Mesothelial cell of epicardium (in vitro differentiated cells): ENCODE data around the gene ASXL1. TPM values are rescaled to one million over a fixed set of nuclear protein-coding genes. Genes with fewer than 3 reads are reported as not detected.
A peak's percentile ranks its signal among the peaks of the same experiment; 100 is the strongest.
"Not testable (repeated sequence)": the region's sequence is repeated elsewhere in the genome, so short reads cannot be mapped to it uniquely, and the experiment has no call there.

ENCODE experiments used
- DNase-seq, 2 experiments: peaks; one replicate each; pipeline ENCODE4 v3.0.0; 2021; ENCODE audit warnings: low spot score in 2 of 2; ENCODE audit not compliant: unreplicated experiment in 2 of 2
- H3K27ac Mint-ChIP-seq: 2 replicates; pipeline ENCODE4 v1.8.0; 2021; ENCODE audit warnings: mixed read lengths
- H3K27me3 Mint-ChIP-seq: 2 replicates; pipeline ENCODE4 v1.8.0; 2021; ENCODE audit warnings: low read depth, mixed read lengths
- H3K36me3 Mint-ChIP-seq: 2 replicates; pipeline ENCODE4 v1.8.0; 2021; ENCODE audit warnings: mixed read lengths
- H3K4me1 Mint-ChIP-seq: 2 replicates; pipeline ENCODE4 v1.8.0; 2021; ENCODE audit warnings: mixed read lengths
- H3K4me3 Mint-ChIP-seq: 2 replicates; pipeline ENCODE4 v1.8.0; 2021; ENCODE audit warnings: mild to moderate bottlenecking, moderate library complexity, mixed read lengths
- H3K9me3 Mint-ChIP-seq: 2 replicates; pipeline ENCODE4 v1.8.0; 2021; ENCODE audit warnings: mixed read lengths
- CTCF ChIP-seq: fragments of 200-600 bp; sonication (generic); IDR thresholded peaks from one replicate; pipeline ENCODE4 v1.5.0; 2021; ENCODE audit warnings: antibody characterized with exemption; ENCODE audit not compliant: unreplicated experiment
- total RNA-seq: library from RNA; stranded (reverse); gene quantifications from 3 replicates; pipeline ENCODE4 v1.2.1, GENCODE V29; 2021

ASXL1 gene
- total RNA-seq, 1 donor from 2014 or later, result 182 TPM

DNA sequence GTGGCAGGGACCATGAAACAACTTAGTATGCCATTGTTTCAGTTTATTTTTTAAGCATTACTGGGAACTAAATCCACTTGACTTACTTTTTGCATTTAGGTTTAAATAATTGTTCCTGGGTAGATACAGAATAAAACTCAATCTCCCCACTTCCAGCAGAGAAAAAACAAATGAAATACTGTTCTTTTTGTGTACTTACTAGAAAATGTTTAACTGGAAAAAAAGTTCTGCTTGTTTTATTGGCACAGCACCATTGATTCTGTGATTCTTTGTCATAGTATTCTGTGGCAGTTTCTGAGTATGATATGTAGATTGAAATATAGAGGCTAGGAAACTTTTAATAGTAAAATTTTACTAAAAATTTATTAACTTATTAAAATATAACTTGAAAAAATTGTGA lies 10.2 kb downstream of the ASXL1 start:
- H3K4me3 Mint-ChIP-seq, result no peak overlapping the region
- H3K27ac Mint-ChIP-seq, result no peak overlapping the region
- no peaks in the 10 kb centered on the region for H3K9me3 Mint-ChIP-seq
- no peaks in the 10 kb centered on the region for H3K27me3 Mint-ChIP-seq
- peaks cover 39% of the 10 kb centered on the region for H3K4me1 Mint-ChIP-seq
- TF ChIP-seq CTCF, result no peak
- DNase-seq, result no peak
- peaks cover 3% of the 10 kb centered on the region for H3K36me3 Mint-ChIP-seq

DNA sequence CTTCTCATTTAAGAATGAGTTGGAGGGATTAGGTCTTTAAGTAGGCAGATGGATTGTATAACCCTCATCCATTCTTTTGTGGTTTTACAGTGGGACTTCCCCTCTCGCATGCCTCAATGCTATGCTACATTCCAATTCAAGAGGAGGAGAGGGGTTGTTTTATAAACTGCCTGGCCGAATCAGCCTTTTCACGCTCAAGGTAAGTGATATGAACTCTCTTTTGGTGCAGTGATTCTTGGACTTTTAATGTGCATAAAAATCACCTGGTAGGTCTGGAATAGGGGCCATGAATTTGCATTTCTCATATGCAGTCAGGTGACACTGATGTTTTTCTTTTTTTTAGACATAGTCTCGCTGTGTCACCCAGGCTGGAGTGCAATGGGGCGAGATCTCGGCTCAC lies 10.8 kb downstream of the ASXL1 start:
- Mint-ChIP-seq H3K4me3 (no peak overlapping the region), H3K27ac (peak overlapping the region; percentile 62), H3K9me3 (no peaks in the 10 kb centered on the region), H3K36me3 (peaks cover 3% of the 10 kb centered on the region), H3K27me3 (no peaks in the 10 kb centered on the region), H3K4me1 (peaks cover 33% of the 10 kb centered on the region)
- DNase-seq, result no peak
- no peak for TF ChIP-seq CTCF

GRCh38 chr20:32370897-32371296 lies 12.8 kb downstream of the ASXL1 start:
- no peaks in the 10 kb centered on the region for H3K9me3 Mint-ChIP-seq
- H3K27ac Mint-ChIP-seq, result no peak overlapping the region
- H3K36me3 Mint-ChIP-seq, result peaks cover 4% of the 10 kb centered on the region
- no peaks in the 10 kb centered on the region for H3K27me3 Mint-ChIP-seq
- no peak overlapping the region for H3K4me3 Mint-ChIP-seq
- TF ChIP-seq CTCF, result no peak
- H3K4me1 Mint-ChIP-seq, result peaks cover 20% of the 10 kb centered on the region
- no peak for DNase-seq

- Mint-ChIP-seq H3K4me3 (no peak overlapping the region), H3K27me3 (no peaks in the 10 kb centered on the region), H3K27ac (peak overlapping the region; percentile 3), H3K4me1 (no peaks in the 10 kb centered on the region), H3K9me3 (no peaks in the 10 kb centered on the region), H3K36me3 (peaks cover 19% of the 10 kb centered on the region)
- DNase-seq, result no peak
- no peak for TF ChIP-seq CTCF
Measured at GRCh38 chr20:32378461-32378860, 20.3 kb downstream of the ASXL1 start.

DNA sequence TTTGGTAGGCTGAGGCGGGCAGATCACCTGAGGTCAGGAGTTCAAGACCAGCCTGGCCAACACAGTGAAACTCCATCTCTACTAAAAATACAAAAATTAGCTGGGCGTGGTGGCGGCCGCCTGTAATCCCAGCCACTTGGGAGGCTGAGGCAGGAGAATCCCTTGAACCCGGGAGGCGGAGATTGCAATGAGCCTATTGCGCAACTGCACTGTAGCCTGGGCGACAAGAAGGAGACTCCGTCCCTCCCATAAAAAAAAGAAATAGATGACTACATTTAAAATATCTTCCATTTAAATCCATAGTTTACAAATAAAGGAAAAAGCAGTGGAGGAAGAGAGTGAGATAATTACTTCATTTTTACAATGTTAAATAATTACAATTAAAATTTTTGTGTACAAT lies 21.9 kb downstream of the ASXL1 start:
- not testable (repeated sequence) for H3K9me3 Mint-ChIP-seq, DNase-seq, H3K4me1 Mint-ChIP-seq, H3K4me3 Mint-ChIP-seq, H3K27me3 Mint-ChIP-seq
- Mint-ChIP-seq H3K27ac (peak overlapping the region; percentile 30), H3K36me3 (peaks cover 24% of the 10 kb centered on the region)

- DNase-seq, result no peak
- H3K4me3 Mint-ChIP-seq, result no peak overlapping the region
- H3K27me3 Mint-ChIP-seq, result no peaks in the 10 kb centered on the region
- H3K27ac Mint-ChIP-seq, result no peak overlapping the region
- peaks cover 9% of the 10 kb centered on the region for H3K4me1 Mint-ChIP-seq
- TF ChIP-seq CTCF, result no peak
- H3K36me3 Mint-ChIP-seq, result peaks cover 24% of the 10 kb centered on the region
- no peaks in the 10 kb centered on the region for H3K9me3 Mint-ChIP-seq
Measured at GRCh38 chr20:32380745-32381144, 22.6 kb downstream of the ASXL1 start.
